ENCODE results near the gene NADK2.

DNA sequence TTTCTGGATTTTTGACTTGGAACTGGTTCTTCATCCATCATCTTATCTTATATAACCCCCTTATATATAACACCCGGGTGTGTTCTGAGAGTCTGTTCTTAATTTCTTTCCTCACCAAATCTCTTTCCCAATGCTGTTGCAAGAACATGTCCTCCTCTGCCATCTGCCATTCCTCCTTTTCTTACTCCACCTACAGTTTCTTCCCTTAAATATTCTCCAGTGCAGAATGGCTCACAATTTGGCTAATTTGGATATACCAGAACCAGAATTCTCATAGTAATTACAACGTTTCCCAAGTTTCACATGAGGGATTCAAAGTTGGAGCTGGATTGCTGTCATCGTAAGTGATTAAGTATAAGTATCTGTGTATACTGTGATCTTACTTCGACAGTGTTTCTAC is 61.8 kb downstream of the NADK2 start:
- TF ChIP-seq CTCF (IDR thresholded peaks at IDR 0.05) (no peak), POLR2A (IDR thresholded peaks at IDR 0.05) (no peak)
